GM23248 (cell line): ENCODE measurements around the gene PCBP3. TPM values are rescaled to one million over a fixed set of nuclear protein-coding genes. Genes with fewer than 3 reads are reported as not detected.

Source experiments
- DNase-seq: peaks from one replicate; pipeline ENCODE4 v3.0.0-alpha.2; 2015
- H2AFZ ChIP-seq: fragments of 200-600 bp; sonication (generic); 2 replicates; pipeline ENCODE4 v1.6.1; 2016; ENCODE audit warnings: antibody characterized with exemption
- H3F3A ChIP-seq: fragments of 200-600 bp; sonication (generic); 2 replicates; pipeline ENCODE4 v1.6.1; 2016; ENCODE audit warnings: mild to moderate bottlenecking, antibody characterized with exemption, mixed run types; ENCODE audit not compliant: insufficient read depth
- H3K27ac ChIP-seq: fragments of 200-600 bp; sonication (generic); 2 replicates; pipeline ENCODE4 v1.5.1; 2016; ENCODE audit warnings: mild to moderate bottlenecking
- H3K27me3 ChIP-seq: fragments of 200-600 bp; sonication (generic); replicated peaks from 2 replicates; pipeline ENCODE4 v1.6.1; 2016; ENCODE audit warnings: mild to moderate bottlenecking; ENCODE audit not compliant: insufficient read depth
- H3K36me3 ChIP-seq: fragments of 200-600 bp; sonication (generic); 2 replicates; pipeline ENCODE4 v1.6.1; 2016; ENCODE audit warnings: low read depth, mild to moderate bottlenecking
- H3K4me1 ChIP-seq: fragments of 200-600 bp; sonication (generic); 2 replicates; pipeline ENCODE4 v1.6.1; 2016; ENCODE audit warnings: mild to moderate bottlenecking; ENCODE audit not compliant: insufficient read depth
- H3K4me2 ChIP-seq: fragments of 200-600 bp; sonication (generic); one replicate; pipeline ENCODE4 v1.6.1; 2016; ENCODE audit warnings: mild to moderate bottlenecking; ENCODE audit not compliant: unreplicated experiment
- H3K4me3 ChIP-seq: fragments of 200-600 bp; sonication (generic); 2 replicates; pipeline ENCODE4 v1.5.1; 2016; ENCODE audit warnings: mild to moderate bottlenecking
- H3K79me2 ChIP-seq: fragments of 200-600 bp; sonication (generic); 2 replicates; pipeline ENCODE4 v1.6.1; 2016; ENCODE audit warnings: mild to moderate bottlenecking; ENCODE audit not compliant: insufficient read depth
- H3K9ac ChIP-seq: fragments of 200-600 bp; sonication (generic); 2 replicates; pipeline ENCODE4 v1.6.1; 2016; ENCODE audit warnings: mild to moderate bottlenecking
- H3K9me2 ChIP-seq: fragments of 200-600 bp; sonication (generic); 2 replicates; pipeline ENCODE4 v1.6.1; 2016; ENCODE audit warnings: mixed run types, mild to moderate bottlenecking, moderate library complexity; ENCODE audit not compliant: insufficient read depth
- H3K9me3 ChIP-seq: fragments of 200-600 bp; sonication (generic); one replicate; pipeline ENCODE4 v1.6.1; 2017; ENCODE audit warnings: low read depth
- H4K20me1 ChIP-seq: fragments of 200-600 bp; sonication (generic); 2 replicates; pipeline ENCODE4 v1.6.0; 2016; ENCODE audit not compliant: insufficient read depth
- EZH2 ChIP-seq: fragments of 200-600 bp; sonication (generic); IDR thresholded peaks from 2 replicates; pipeline ENCODE4 v1.6.1; 2018; ENCODE audit warnings: antibody characterized with exemption, mild to moderate bottlenecking; ENCODE audit not compliant: insufficient read depth, poor library complexity, severe bottlenecking
- EZH2phosphoT487 ChIP-seq: fragments of 200-600 bp; sonication (generic); IDR thresholded peaks from 2 replicates; pipeline ENCODE4 v1.6.1; 2018; ENCODE audit warnings: antibody characterized with exemption, moderate library complexity, mild to moderate bottlenecking, low read depth; ENCODE audit not compliant: insufficient read depth
- WGBS, 2 experiments: methylation state at CpG; one replicate each; pipeline ENCODE4 v1.1.6; 2015 to 2017; ENCODE audit warnings: low lambda C conversion rate in 2 of 2, low coverage in 1 of 2; ENCODE audit errors: missing lambda C conversion rate in 2 of 2; 5-methylcytosine and 5-hydroxymethylcytosine counted together
- in situ Hi-C: fragments of 300-500 bp; cut with MboI; formaldehyde crosslinking; loops from 2 replicates; pipeline ENCODE4 v1.15.0; 2020
- polyA plus RNA-seq: library from polyadenylated mRNA; unstranded; fragments of >200 nt; fragmentation: Nextera tagmentation; extraction: Ambion mirVana; gene quantifications from 2 replicates; pipeline ENCODE4 v1.2.1, GENCODE V29; 2016
- total RNA-seq: library from RNA; depleted of rRNA; stranded (reverse); fragments of >200 nt; shearing (Covaris generic); gene quantifications from 2 replicates; pipeline ENCODE4 v1.2.3, GENCODE V29; 2014

PCBP3 gene
- total and polyA plus RNA-seq, 2 experiments from 2014 or later = 0.32 to 1.3 TPM

GRCh38 chr21:45877171-45877438 is 233.6 kb downstream of the PCBP3 start:
- H3K9me2 ChIP-seq = no peaks in the 10 kb centered on the region
- DNase-seq = no peak
- H3K27ac ChIP-seq = no peak overlapping the region
- H3K4me1 ChIP-seq = peaks cover 24% of the 10 kb centered on the region
- no peaks in the 10 kb centered on the region for H3K27me3 ChIP-seq
- no peaks in the 10 kb centered on the region for H4K20me1 ChIP-seq
- peaks cover 4% of the 10 kb centered on the region for H3F3A ChIP-seq
- no peak overlapping the region for H2AFZ ChIP-seq
- no peaks in the 10 kb centered on the region for H3K79me2 ChIP-seq
- H3K4me2 ChIP-seq = no peak overlapping the region
- no peak overlapping the region for H3K4me3 ChIP-seq
- no peak overlapping the region for H3K9ac ChIP-seq
- no peaks in the 10 kb centered on the region for H3K9me3 ChIP-seq
- in situ Hi-C loops = no loop called here
- 93% methylated on average over 6 of the region's 6 CpGs for WGBS, 2 experiments
- TF ChIP-seq EZH2 (no peak), EZH2phosphoT487 (no peak)
- no peaks in the 10 kb centered on the region for H3K36me3 ChIP-seq

DNA sequence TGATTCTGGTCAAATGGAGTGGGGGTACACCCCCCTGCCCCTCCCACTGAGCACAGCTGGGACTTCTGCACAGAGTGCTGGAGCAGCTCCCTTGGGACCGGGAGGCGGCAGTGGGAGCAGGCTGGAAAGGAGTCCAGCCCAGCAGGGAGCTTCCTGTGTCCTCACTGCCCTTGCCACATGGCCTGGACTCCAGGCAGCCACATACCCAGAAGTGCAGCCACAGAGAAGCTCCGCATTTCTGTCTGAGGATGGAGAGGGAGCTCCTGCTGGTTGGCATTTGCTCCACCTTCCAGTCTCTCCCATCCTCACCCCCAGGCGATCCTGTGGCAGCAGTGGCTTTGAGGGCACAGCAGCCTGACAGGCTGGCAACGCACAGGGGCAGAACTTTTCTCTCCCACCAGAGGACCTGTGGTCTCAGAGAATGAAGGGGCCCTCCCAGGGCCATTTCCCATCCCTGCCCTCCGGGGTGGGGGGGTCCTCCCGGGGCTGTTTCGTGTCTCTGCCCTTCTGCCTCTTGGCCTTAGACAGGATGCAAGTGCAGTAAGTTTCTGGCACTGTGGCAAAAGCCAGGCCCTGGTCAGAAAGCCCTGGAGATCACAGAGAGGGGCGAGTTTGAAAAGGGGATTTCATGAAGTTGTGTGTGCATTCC is 234.4 kb downstream of the PCBP3 start:
- TF ChIP-seq EZH2phosphoT487 (no peak), EZH2 (no peak)
- no peak overlapping the region for H3K27ac ChIP-seq
- 84 to 86% methylated on average over 9 of the region's 9 CpGs for WGBS, 2 experiments
- no peaks in the 10 kb centered on the region for H3K36me3 ChIP-seq
- in situ Hi-C loops = no loop called here
- peak; percentile 39 for DNase-seq
- H2AFZ ChIP-seq = no peak overlapping the region
- no peaks in the 10 kb centered on the region for H3K9me2 ChIP-seq
- H3K4me3 ChIP-seq = no peak overlapping the region
- H4K20me1 ChIP-seq = no peaks in the 10 kb centered on the region
- H3K4me1 ChIP-seq = peaks cover 24% of the 10 kb centered on the region
- no peaks in the 10 kb centered on the region for H3K9me3 ChIP-seq
- no peaks in the 10 kb centered on the region for H3K27me3 ChIP-seq
- H3K9ac ChIP-seq = no peak overlapping the region
- H3K79me2 ChIP-seq = no peaks in the 10 kb centered on the region
- no peak overlapping the region for H3K4me2 ChIP-seq
- peaks cover 4% of the 10 kb centered on the region for H3F3A ChIP-seq

DNA sequence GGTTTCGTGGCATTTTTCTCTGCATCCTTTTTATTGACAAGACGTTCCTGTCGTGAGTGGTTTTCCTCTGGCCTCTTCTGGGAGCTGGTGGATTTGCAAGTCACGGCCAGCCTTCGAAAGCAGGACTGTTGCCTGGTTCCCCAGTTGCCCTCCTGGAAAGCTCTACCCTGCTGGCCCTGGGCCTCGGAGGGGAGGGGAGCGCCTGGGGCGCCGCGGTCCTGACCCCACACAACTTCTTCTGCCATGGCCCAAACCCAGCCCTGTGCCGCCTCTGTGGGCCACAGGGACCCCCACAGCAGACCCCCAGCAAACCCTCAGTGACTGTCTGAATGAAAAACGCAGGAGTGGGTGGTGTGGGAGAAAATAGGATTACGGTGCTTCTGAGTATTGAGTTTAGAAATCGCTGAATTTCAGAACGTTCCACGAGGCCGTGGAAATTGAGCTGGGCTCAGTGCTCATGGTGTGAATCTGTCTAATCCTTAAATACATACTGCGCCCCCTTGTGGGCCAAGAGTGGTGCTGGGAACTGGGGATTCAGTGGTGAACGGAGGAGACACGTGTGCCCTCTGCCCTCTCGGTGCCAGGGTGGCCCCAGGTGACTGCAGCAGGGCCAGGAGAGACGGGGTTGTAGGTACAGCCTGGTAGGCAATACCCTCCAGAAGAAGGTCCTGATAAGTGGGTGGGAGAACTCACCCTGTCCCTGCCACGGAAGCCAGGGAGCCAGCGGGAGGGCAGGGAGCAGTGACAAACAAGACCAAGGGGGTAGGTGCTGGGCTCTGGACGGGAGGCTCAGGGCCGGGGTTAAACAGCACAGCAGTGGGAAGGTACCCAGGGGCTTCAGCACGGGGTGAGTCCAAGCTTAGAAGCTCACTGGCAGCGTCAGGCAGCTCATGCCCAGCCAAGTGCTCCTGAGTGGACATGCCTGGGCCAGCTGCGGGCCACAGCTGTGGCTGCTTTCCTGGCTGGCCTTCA is 236.9 kb downstream of the PCBP3 start:
- Histone ChIP-seq H3F3A (peaks cover 4% of the 10 kb centered on the region), H3K27me3 (no peaks in the 10 kb centered on the region), H3K27ac (no peak overlapping the region), H3K79me2 (no peaks in the 10 kb centered on the region), H3K9me2 (no peaks in the 10 kb centered on the region), H3K4me2 (no peak overlapping the region), H3K36me3 (no peaks in the 10 kb centered on the region), H4K20me1 (no peaks in the 10 kb centered on the region), H3K4me1 (peaks cover 11% of the 10 kb centered on the region), H3K9me3 (no peaks in the 10 kb centered on the region), H3K9ac (no peak overlapping the region), H3K4me3 (no peak overlapping the region), H2AFZ (peak overlapping the region; percentile 14; the same call in 1 of the 2 replicates)
- TF ChIP-seq EZH2 (no peak), EZH2phosphoT487 (no peak)
- peak; percentile 87 for DNase-seq
- in situ Hi-C loops = no loop called here
- 57 to 60% methylated on average over 28 to 29 of the region's 29 CpGs for WGBS, 2 experiments

GRCh38 chr21:45882645-45883044 is 239.1 kb downstream of the PCBP3 start:
- Histone ChIP-seq H3K4me1 (peaks cover 9% of the 10 kb centered on the region; the same call in 1 of the 2 replicates), H2AFZ (no peak overlapping the region), H3K79me2 (no peaks in the 10 kb centered on the region), H3K9ac (no peak overlapping the region), H3K27ac (no peak overlapping the region), H3K27me3 (no peaks in the 10 kb centered on the region), H3K9me3 (no peaks in the 10 kb centered on the region), H3F3A (no peaks in the 10 kb centered on the region; the same call in 1 of the 2 replicates), H3K9me2 (no peaks in the 10 kb centered on the region), H3K36me3 (no peaks in the 10 kb centered on the region), H4K20me1 (no peaks in the 10 kb centered on the region), H3K4me2 (no peak overlapping the region), H3K4me3 (no peak overlapping the region)
- DNase-seq = no peak
- TF ChIP-seq EZH2phosphoT487 = no peak
- no peak for TF ChIP-seq EZH2
- in situ Hi-C loops = no loop called here
- WGBS, 2 experiments = 45 to 47% methylated on average over 8 of the region's 8 CpGs
